ENCODE results near the gene SORCS2.

SORCS2 gene

DNA sequence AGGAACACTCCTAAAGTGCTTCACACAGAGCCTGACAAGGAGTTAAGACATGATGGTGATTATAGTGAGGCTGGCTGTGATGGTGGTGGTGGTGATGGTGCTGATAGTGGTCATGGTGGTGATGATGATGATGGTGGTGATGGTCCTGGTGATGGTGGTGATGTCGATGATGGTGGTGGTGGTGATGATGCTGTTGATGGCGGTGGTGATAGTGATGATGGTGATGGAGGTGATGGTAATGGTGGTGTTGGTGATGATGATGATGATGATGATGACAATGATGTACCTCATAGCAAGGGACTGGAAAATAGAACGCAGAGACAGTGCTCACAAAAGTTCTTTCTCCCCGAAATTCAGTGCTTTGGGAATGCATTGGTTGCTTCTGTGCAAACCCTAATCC, 276.7 kb downstream of the SORCS2 start:
- ChIA-PET CTCF (no interaction called here), POLR2A (no interaction called here)
- TF ChIP-seq, protein P1, sequence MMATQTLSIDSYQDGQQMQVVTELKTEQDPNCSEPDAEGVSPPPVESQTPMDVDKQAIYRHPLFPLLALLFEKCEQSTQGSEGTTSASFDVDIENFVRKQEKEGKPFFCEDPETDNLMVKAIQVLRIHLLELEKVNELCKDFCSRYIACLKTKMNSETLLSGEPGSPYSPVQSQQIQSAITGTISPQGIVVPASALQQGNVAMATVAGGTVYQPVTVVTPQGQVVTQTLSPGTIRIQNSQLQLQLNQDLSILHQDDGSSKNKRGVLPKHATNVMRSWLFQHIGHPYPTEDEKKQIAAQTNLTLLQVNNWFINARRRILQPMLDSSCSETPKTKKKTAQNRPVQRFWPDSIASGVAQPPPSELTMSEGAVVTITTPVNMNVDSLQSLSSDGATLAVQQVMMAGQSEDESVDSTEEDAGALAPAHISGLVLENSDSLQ (IDR thresholded peaks at IDR 0.05): no peak
- TF ChIP-seq ZNF384 (IDR thresholded peaks at IDR 0.05): no peak
- no peak for TF ChIP-seq L3MBTL2 (conservative IDR thresholded peaks at IDR 0.05)
- no peak for TF ChIP-seq BHLHE40 (IDR thresholded peaks at IDR 0.05; ENCODE audit: borderline replicate concordance)
- TF ChIP-seq ELF4 (IDR thresholded peaks at IDR 0.05): no peak
- TF ChIP-seq HDGF (IDR thresholded peaks at IDR 0.05; ENCODE audit: borderline replicate concordance): no peak
- TF ChIP-seq FOXK2 (IDR thresholded peaks at IDR 0.05): no peak
- no peak for DNase-seq (ENCODE audit: extremely low spot score)

DNA sequence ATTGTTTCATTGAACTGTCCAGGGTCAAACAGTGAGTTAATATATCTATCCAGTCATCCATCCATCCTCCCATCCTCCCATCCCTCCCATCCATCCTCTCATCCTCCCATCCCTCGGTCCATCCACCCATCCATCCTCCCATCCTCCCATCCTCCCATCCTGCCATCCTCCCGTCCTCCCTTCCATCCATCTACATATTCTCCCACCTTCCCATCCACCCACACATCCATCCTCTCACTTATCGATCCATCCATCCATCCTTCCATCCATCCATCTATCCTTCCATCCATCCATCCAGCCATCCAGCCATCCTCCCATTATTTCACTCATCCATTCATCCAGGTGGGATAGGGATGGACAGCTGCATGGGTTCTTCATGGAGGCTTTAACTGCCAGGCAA, 277.8 kb downstream of the SORCS2 start:
- TF ChIP-seq SP1 (IDR thresholded peaks at IDR 0.05): no peak
- no peak for TF ChIP-seq TARDBP (IDR thresholded peaks at IDR 0.05)
- no peak for TF ChIP-seq L3MBTL2 (conservative IDR thresholded peaks at IDR 0.05)
- TF ChIP-seq, protein P1 (IDR thresholded peaks at IDR 0.05): no peak
- ChIA-PET CTCF (no interaction called here), POLR2A (no interaction called here)
- DNase-seq (ENCODE audit: extremely low spot score): no peak

DNA sequence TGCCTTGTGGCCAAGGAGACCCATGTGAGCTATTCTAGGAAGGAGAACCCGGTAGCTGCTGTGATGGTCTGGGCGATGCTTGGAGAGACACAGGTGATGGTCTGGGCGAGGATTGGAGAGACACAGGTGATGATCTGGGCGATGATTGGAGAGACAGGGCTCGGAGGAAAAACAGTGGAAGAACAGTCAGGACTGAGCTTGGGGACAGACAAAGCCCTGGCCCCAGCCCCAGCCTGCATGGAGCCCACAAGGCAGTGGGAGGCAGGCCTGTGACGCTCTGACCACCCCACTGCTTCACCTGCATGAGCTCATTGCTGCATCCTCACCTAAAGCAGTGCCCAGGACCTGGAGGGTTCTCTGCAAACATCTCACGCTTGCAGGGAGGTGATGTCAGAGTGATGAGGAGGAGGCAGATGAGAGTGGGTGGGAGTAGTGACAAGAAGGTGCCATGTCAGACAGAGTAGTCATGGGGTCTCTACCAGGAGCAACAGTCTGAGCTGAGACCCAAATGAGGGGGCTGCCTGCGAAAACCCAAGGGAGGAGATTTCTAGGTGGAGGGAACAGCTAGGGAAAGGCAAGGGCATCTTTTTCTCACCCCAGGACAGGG, 278.3 kb downstream of the SORCS2 start:
- no peak for TF ChIP-seq ELF4 (IDR thresholded peaks at IDR 0.05)
- no peak for TF ChIP-seq FOXK2 (IDR thresholded peaks at IDR 0.05)
- no peak for TF ChIP-seq SUZ12 (IDR thresholded peaks at IDR 0.05)
- TF ChIP-seq ZNF384 (IDR thresholded peaks at IDR 0.05): no peak
- no peak for TF ChIP-seq LEF1 (IDR thresholded peaks at IDR 0.05; ENCODE audit: borderline replicate concordance)
- TF ChIP-seq L3MBTL2 (conservative IDR thresholded peaks at IDR 0.05): no peak
- no peak for TF ChIP-seq BHLHE40 (IDR thresholded peaks at IDR 0.05; ENCODE audit: borderline replicate concordance)
- TF ChIP-seq FOXA1 (IDR thresholded peaks at IDR 0.05): no peak
- TF ChIP-seq HDGF (IDR thresholded peaks at IDR 0.05; ENCODE audit: borderline replicate concordance): no peak
- no peak for DNase-seq (ENCODE audit: extremely low spot score)
- ChIA-PET POLR2A (no interaction called here), CTCF (no interaction called here)

- no peak for DNase-seq (ENCODE audit: extremely low spot score)
- TF ChIP-seq SUZ12 (IDR thresholded peaks at IDR 0.05): no peak
- no peak for TF ChIP-seq ELF4 (IDR thresholded peaks at IDR 0.05)
- TF ChIP-seq FOXA1 (IDR thresholded peaks at IDR 0.05): no peak
- ChIA-PET CTCF (no interaction called here), POLR2A (no interaction called here)
These were observed 280.2 kb downstream of the SORCS2 start for GRCh38 chr4:7472442-7473013.

DNA sequence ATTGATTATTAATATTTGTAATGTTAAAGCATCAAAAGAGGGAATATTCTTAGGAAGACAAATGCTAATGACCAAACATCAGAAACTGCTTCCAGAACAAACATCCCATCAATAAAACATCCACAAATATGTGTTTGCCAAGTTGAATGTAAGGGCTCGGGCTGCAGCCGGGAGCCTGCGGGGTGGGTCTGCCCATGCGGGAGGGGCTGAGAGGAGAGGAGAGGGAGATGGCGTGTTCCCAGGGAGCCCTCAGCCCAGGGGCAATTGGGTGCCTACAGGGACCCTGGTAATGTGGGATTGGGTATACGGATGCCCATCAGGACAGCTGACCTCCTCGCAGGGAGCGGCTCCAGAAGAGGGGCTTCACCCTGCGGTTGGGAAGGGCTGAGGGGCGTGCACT, 280.7 kb downstream of the SORCS2 start:
- no peak for DNase-seq (ENCODE audit: extremely low spot score)
- POLR2A ChIA-PET: no interaction called here
- TF ChIP-seq NFRKB (IDR thresholded peaks at IDR 0.05): no peak
- no peak for TF ChIP-seq SP1 (IDR thresholded peaks at IDR 0.05)
- TF ChIP-seq, protein P1 (IDR thresholded peaks at IDR 0.05): no peak
- TF ChIP-seq HDGF (IDR thresholded peaks at IDR 0.05; ENCODE audit: borderline replicate concordance): no peak
- TF ChIP-seq FOXK2 (IDR thresholded peaks at IDR 0.05): no peak
- no peak for TF ChIP-seq SUZ12 (IDR thresholded peaks at IDR 0.05)
- TF ChIP-seq ARNT (IDR thresholded peaks at IDR 0.05): no peak
- CTCF ChIA-PET: no interaction called here

- DNase-seq (ENCODE audit: extremely low spot score): no peak
- ChIA-PET POLR2A (no interaction called here), CTCF (no interaction called here)
- TF ChIP-seq, protein P1 (IDR thresholded peaks at IDR 0.05): no peak
- TF ChIP-seq FOXK2 (IDR thresholded peaks at IDR 0.05) (no peak), LEF1 (IDR thresholded peaks at IDR 0.05; ENCODE audit: borderline replicate concordance) (no peak), SUZ12 (IDR thresholded peaks at IDR 0.05) (no peak), L3MBTL2 (conservative IDR thresholded peaks at IDR 0.05) (no peak), NFRKB (IDR thresholded peaks at IDR 0.05) (no peak), BHLHE40 (IDR thresholded peaks at IDR 0.05; ENCODE audit: borderline replicate concordance) (no peak), TARDBP (IDR thresholded peaks at IDR 0.05) (no peak), FOXM1 (IDR thresholded peaks at IDR 0.05; ENCODE audit: borderline replicate concordance) (no peak), ELF4 (IDR thresholded peaks at IDR 0.05) (no peak)
These were observed 282.0 kb downstream of the SORCS2 start for GRCh38 chr4:7474320-7474719.

GRCh38 chr4:7475207-7475606, 282.9 kb downstream of the SORCS2 start:
- no peak for TF ChIP-seq LEF1 (IDR thresholded peaks at IDR 0.05; ENCODE audit: borderline replicate concordance)
- TF ChIP-seq ELF4 (IDR thresholded peaks at IDR 0.05): no peak
- no peak for TF ChIP-seq FOXM1 (IDR thresholded peaks at IDR 0.05; ENCODE audit: borderline replicate concordance)
- no peak for TF ChIP-seq CTBP1 (IDR thresholded peaks at IDR 0.05; ENCODE audit: borderline replicate concordance)
- TF ChIP-seq HDGF (IDR thresholded peaks at IDR 0.05; ENCODE audit: borderline replicate concordance): no peak
- TF ChIP-seq SP1 (IDR thresholded peaks at IDR 0.05): no peak
- TF ChIP-seq BHLHE40 (IDR thresholded peaks at IDR 0.05; ENCODE audit: borderline replicate concordance): no peak
- TF ChIP-seq ZNF384 (IDR thresholded peaks at IDR 0.05): no peak
- TF ChIP-seq TARDBP (IDR thresholded peaks at IDR 0.05): no peak
- no peak for TF ChIP-seq NFRKB (IDR thresholded peaks at IDR 0.05)
- no peak for TF ChIP-seq FOXA1 (IDR thresholded peaks at IDR 0.05)
- TF ChIP-seq, protein P1 (IDR thresholded peaks at IDR 0.05): no peak
- TF ChIP-seq L3MBTL2 (conservative IDR thresholded peaks at IDR 0.05): no peak
- no peak for TF ChIP-seq ARNT (IDR thresholded peaks at IDR 0.05)
- no peak for TF ChIP-seq SUZ12 (IDR thresholded peaks at IDR 0.05)
- no peak for TF ChIP-seq FOXK2 (IDR thresholded peaks at IDR 0.05)
- ChIA-PET CTCF (no interaction called here), POLR2A (no interaction called here)
- no peak for DNase-seq (ENCODE audit: extremely low spot score)
